DMS79 (cell line): Measurements from ENCODE around the gene DPEP2.
"Not testable (repeated sequence)": the region's sequence is repeated elsewhere in the genome, so short reads cannot be mapped to it uniquely, and the experiment has no call there.

Source experiments
- DNase-seq: peaks from one replicate; lab custom pipeline; 2025; lab: John Stamatoyannopoulos, UW

The DPEP2 gene

DNA sequence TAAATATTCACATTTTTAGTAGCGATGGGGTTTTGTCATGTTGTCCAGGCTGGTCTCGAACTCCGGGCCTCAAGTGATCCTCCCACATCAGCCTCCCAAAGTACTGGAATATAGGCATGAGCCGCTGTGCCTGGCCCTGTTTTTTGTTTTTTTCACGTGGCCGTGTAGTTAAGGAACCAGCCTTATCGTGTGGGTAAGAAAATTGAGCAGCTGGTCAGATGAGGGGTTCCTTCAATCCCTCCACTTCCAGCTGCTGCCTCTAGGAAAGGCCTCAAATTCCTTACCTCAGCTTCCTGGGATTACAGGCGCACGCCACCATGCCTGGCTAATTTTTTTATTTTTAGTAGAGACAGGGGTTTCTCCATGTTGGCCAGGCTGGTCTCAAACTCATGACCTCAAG is 5.9 kb upstream of the DPEP2 start:
- DNase-seq = no peak

DNA sequence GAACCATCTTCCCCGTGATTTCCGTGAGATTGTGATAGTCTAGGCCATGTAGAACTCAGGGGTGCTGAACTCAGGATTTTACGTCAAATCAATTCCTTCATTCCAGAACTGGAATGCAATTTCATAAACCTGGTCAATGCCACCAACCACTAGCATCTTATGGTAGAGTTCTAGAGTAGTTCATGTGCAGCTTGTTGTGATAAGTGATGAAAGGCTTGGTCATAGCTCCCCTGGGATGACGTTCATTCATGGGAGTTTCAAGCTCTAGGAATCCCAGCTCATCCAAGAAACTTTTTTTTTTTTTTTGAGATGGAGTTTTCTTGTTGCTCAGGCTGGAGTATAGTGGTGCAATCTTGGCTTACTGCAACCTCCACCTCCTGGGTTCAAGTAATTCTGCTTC is 3.7 kb upstream of the DPEP2 start:
- no peak for DNase-seq

DNA sequence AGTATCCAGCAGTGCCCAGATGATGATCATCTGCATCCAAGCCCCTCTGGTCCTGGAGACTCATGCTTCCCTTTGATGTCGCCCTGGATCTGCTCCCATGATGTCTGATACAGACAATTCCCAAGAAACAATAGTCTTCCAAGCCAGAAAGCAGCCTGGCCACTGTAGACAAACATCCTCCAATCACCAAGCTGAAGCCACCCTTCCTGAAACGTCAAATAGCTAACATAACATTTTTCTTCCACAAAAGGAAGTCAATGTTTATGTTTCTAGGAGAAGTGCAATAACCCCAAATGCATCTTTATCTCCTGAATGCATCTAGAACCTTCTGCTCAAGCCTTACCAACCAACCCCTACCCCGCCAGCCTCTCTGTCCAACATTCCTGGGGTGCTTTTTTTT is 1.2 kb upstream of the DPEP2 start:
- DNase-seq = no peak

- no peak for DNase-seq
Observed at GRCh38 chr16:67999985-68000384, 701 bp upstream of the DPEP2 start.

GRCh38 chr16:67998231-67998778 is 979 bp downstream of the DPEP2 start:
- not testable (repeated sequence) for DNase-seq

- DNase-seq = no peak
Observed at GRCh38 chr16:67996666-67997065, 2.6 kb downstream of the DPEP2 start.

DNA sequence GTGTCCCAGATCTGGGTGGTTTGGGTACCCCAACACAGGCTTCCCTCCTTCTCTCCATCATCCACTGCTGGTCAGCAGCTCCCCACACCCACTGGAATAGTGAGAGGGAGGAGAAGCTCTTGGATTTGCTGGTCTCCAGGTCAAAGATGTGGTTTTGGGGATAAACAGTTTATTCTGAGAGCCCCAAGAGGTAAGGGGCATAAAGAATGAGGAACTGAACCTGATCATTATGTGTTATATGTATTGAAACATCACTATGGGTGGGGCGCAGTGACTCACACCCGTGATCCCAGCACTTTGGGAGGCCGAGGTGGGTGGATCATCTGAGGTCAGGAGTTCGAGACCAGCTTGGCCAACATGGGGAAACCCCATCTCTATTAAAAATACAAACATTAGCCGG is 3.9 kb downstream of the DPEP2 start:
- no peak for DNase-seq

- DNase-seq = not testable (repeated sequence)
Observed at GRCh38 chr16:67994040-67994408, 5.3 kb downstream of the DPEP2 start.

- no peak for DNase-seq
Observed at GRCh38 chr16:67993207-67994039, 5.9 kb downstream of the DPEP2 start.

GRCh38 chr16:67992661-67993206 is 6.5 kb downstream of the DPEP2 start:
- no peak for DNase-seq

GRCh38 chr16:67990018-67990386 is 9.3 kb downstream of the DPEP2 start:
- DNase-seq = no peak

- no peak for DNase-seq
Observed at GRCh38 chr16:67989322-67990017, 9.8 kb downstream of the DPEP2 start.

GRCh38 chr16:67988675-67989074 is 10.6 kb downstream of the DPEP2 start:
- DNase-seq = no peak

- DNase-seq = no peak
Observed at GRCh38 chr16:67987460-67988160, 11.7 kb downstream of the DPEP2 start.

DNA sequence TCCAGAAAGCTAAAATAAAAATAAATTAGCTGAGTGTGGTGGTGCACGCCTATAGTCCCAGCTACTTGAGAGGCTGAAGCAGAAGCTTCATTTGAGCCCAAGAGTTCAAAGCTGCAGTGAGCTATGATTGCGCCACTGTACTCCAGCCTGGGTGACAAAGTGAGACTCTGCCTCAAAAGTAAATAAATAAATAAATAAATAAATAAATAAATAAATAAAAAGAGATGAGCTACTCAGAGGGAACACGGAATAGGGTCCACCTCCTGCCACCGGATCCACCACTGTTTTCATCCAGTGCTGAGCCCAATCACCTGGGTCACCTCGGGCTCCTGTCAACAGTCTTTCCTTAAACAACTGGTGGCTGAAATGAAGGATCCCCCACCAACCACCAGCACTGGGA is 12.3 kb downstream of the DPEP2 start:
- no peak for DNase-seq

- no peak for DNase-seq
Observed at GRCh38 chr16:67982011-67982696, 17.1 kb downstream of the DPEP2 start.

GRCh38 chr16:67979955-67980678 is 19.2 kb downstream of the DPEP2 start, which contains the start of gene DPEP3:
DPEP3 (minus strand) TSS chr16:67980499; CDS start chr16:67980380, 119 bp downstream.
- DNase-seq = no peak

DNA sequence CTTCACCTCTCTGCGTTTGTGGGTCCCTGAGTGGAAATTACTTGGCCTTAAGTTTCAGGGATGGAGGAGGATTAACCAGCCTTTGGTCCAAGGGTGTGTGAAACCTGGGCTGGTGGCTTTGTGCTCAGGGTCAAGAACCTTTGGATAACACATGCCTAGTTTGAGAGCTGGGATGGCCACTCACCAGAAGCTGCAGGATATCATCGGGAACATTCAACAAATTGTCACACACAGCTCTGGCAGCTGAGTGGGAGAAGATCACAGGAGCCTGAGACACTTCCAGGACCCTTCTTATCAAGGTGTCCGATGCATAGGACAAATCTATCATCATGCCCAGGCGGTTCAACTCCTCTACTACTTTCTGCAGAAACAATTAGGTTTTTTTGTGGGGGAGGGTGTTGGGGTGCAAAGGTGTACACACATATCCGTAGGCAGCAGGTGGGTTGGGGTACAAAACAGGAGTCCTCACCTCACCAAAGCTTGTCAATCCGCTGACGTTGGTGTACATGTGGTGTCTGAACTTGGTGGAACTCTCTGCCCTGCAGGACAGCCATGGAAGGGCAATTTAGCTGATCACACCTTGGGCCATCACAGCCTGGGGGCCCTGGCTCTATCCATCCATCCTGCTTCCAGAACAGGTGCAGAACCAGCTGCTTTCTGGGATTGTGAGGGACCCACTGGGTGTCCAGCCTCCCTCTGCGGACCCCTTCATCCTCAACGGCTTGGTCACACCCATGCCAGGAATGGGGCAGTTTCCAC is 21.6 kb downstream of the DPEP2 start:
- no peak for DNase-seq

GRCh38 chr16:67977005-67977404 is 22.3 kb downstream of the DPEP2 start:
- no peak for DNase-seq

GRCh38 chr16:67976205-67976604 is 23.1 kb downstream of the DPEP2 start:
- no peak for DNase-seq
